Right lobe of liver (tissue), 4 donors: Measurements from ENCODE around the gene WHRN.

Source experiments
- CTCF ChIP-seq, 4 donors: fragments of 200-600 bp in 3 of 4; fragments of 450-650 bp in 1 of 4; IDR thresholded peaks; one replicate each; pipeline versions ENCODE4 v1.5.1 to v1.8.0; 2016 to 2022; ENCODE audit warnings: antibody characterized with exemption in 4 of 4, mild to moderate bottlenecking in 2 of 4
- POLR2A ChIP-seq: fragments of 450-650 bp; IDR thresholded peaks from one replicate; pipeline ENCODE4 v1.6.1; 2017; ENCODE audit warnings: antibody characterized with exemption, mild to moderate bottlenecking
- donor health status: DM: no; HTN: no; CAD: no.
- donor health status: DM: no; HTN: no; CAD: no.
- donor health status: DM: no; HTN: yes; CAD: no.

GRCh38 chr9:114394523-114395333 is 110.5 kb downstream of the WHRN start:
- TF ChIP-seq CTCF (IDR thresholded peaks at IDR 0.05), result no peak
- no peak for TF ChIP-seq POLR2A
